Bronchial epithelial cell (primary cell): Measurements from ENCODE around the gene CMC4. TPM values are rescaled to one million over a fixed set of nuclear protein-coding genes. Genes with fewer than 3 reads are reported as not detected.

Experiments
- DNase-seq: peaks from one replicate; pipeline ENCODE4 v3.0.0-alpha.2; 2010; ENCODE audit warnings: low read depth
- FAIRE-seq: peaks from 2 replicates; lab custom pipeline; 2011; peaks lifted over from hg19 to GRCh38; lab: Jason Lieb, UNC
- H3K27me3 ChIP-seq: 2 replicates; pipeline ENCODE4 v1.5.1; 2011; ENCODE audit warnings: low read length; ENCODE audit not compliant: control insufficient read depth, insufficient read depth
- H3K36me3 ChIP-seq: 2 replicates; pipeline ENCODE4 v1.5.1; 2011; ENCODE audit warnings: low read length; ENCODE audit not compliant: control insufficient read depth, insufficient read depth
- H3K4me3 ChIP-seq: 2 replicates; pipeline ENCODE4 v1.5.1; 2011; ENCODE audit warnings: mild to moderate bottlenecking, low read depth, low read length, control low read depth
- total RNA-seq: library from RNA; depleted of rRNA; stranded (reverse); fragments of >200 nt; gene quantifications from 2 replicates; pipeline ENCODE4 v1.2.1, GENCODE V29; 2014
- TF ChIP-seq, protein P1 (sequence below): IDR thresholded peaks from 2 replicates; pipeline ENCODE4 v1.5.1; 2011; ENCODE audit warnings: mild to moderate bottlenecking, moderate library complexity, low read length, control low read depth, inconsistent platforms; ENCODE audit not compliant: insufficient read depth, severe bottlenecking

CMC4 gene
- total RNA-seq, 1 donor from 2014 or later: 16.1 TPM

DNA sequence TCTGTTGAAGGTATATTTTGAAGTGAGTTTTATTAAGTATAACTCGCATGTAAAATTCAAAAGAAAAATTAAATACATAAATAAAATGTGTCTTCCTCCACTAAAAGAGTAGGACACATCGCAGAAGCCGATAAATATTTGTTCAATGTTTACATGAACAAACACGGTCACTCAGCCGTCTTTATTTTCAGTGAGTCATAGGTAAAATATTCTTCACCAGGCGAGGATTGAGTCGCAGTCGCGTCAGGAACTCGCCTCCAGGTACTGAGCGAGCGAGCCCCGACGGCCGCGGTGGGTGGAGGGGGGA lies 44.6 kb downstream of the CMC4 start:
- TF ChIP-seq, protein P1, sequence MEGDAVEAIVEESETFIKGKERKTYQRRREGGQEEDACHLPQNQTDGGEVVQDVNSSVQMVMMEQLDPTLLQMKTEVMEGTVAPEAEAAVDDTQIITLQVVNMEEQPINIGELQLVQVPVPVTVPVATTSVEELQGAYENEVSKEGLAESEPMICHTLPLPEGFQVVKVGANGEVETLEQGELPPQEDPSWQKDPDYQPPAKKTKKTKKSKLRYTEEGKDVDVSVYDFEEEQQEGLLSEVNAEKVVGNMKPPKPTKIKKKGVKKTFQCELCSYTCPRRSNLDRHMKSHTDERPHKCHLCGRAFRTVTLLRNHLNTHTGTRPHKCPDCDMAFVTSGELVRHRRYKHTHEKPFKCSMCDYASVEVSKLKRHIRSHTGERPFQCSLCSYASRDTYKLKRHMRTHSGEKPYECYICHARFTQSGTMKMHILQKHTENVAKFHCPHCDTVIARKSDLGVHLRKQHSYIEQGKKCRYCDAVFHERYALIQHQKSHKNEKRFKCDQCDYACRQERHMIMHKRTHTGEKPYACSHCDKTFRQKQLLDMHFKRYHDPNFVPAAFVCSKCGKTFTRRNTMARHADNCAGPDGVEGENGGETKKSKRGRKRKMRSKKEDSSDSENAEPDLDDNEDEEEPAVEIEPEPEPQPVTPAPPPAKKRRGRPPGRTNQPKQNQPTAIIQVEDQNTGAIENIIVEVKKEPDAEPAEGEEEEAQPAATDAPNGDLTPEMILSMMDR: no peak
- FAIRE-seq (no peak), DNase-seq (no peak)
- Histone ChIP-seq H3K27me3 (no peaks in the 10 kb centered on the region), H3K4me3 (peak overlapping the region; percentile 47), H3K36me3 (no peaks in the 10 kb centered on the region)

DNA sequence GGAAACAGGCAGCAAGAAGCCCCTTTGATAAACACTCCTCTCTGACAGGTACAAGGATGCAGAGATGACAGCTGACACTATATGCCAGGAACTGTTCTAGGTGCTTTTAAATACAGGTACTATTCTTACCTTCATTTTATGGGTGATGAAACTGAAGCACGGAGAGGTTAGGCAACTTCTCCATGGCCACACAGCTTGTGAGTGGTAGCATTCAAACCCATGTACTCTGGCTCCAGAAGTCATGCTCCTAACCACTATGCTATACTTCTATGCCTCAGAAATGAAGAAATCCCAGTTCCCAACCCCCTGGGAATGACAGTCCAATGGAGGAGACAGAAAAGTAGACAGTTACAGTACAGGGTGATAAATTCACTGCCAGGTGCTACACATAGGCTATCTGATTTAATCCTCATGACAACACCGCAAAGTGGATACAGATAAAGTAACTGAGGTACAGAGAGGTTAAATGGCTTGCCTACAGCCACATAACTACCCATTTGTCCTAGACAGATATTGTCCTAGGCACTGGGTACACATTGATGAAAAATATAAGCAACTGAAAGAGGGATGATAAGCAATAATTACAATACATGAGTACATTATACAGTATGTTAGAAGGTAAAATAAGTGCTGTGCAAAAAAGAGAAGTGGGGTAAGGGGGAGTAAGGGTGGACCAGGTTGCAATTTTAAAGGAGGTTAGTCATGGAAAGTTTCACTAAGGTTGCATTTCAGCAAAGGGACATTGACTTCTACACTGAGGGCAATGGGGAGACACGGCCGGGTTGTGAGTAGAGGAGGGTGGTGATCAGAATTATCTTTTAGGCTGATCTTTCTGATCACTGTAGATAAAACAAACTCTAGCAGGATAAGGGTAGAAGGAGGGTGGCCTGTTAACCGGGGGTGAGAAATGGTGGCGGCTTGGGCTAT lies 46.8 kb downstream of the CMC4 start:
- Histone ChIP-seq H3K27me3 (no peaks in the 10 kb centered on the region), H3K4me3 (no peak overlapping the region), H3K36me3 (no peaks in the 10 kb centered on the region)
- FAIRE-seq: no peak
- TF ChIP-seq, protein P1: no peak
- no peak for DNase-seq

DNA sequence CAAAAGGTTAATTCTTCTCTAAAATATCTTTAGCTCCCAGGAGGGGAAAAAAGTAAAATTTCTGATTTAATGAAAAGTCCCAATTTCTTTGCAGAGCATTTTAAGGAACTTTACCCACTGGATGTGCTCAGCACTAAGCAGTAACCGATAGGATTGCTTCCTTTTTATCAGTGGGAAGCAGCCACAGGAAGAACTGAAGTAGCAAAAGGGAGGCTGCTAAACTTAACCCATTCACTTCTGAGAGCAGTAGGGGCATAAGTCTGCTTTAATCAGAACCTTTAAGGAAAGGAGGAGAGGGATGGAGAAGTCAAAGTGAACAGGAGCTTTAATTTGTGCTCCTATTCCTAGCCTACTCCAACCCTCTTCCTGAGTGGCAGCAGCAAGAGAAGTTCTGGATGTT lies 48.4 kb downstream of the CMC4 start, which contains the start of gene F8:
Gene F8 (minus strand): TSS at position 139 of the 400 bp plus-strand sequence. CDS start 171 bp downstream, outside the sequence.
- H3K27me3 ChIP-seq: no peaks in the 10 kb centered on the region
- FAIRE-seq: no peak
- H3K36me3 ChIP-seq: no peaks in the 10 kb centered on the region
- TF ChIP-seq, protein P1: no peak
- no peak for DNase-seq
- H3K4me3 ChIP-seq: no peak within 1 kb of the TSS

DNA sequence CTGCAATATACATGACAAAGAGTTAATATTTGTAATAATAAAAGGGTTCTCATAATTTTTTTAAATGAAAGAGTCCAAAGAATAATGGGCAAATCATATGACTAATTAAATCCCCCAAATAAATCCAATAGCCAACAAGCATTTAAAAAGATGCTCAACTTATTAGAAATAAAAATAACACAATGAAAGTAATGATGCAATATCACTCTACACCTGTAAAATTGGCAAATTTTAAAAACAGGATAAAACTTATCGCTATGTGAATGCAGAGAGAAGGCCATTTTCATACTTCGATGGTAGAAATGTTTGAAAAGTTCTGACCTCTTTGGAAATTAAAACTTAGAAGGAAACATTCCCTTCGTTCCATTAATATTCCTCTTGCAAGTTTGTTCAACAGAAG lies 50.3 kb downstream of the CMC4 start:
- H3K27me3 ChIP-seq: no peaks in the 10 kb centered on the region
- no peak for FAIRE-seq

More for the DNA sequence above, 50.3 kb downstream of the CMC4 start:
- TF ChIP-seq, protein P1: no peak
- DNase-seq: no peak
- H3K4me3 ChIP-seq: no peak overlapping the region
- no peaks in the 10 kb centered on the region for H3K36me3 ChIP-seq

Other genes with a start within 250 kb of the CMC4 start
- gene SMIM9, start 236.5 kb downstream of the CMC4 start, total RNA-seq: not detected in 2 replicates
- gene F8A1, start 184.8 kb downstream of the CMC4 start, total RNA-seq: 0.64 and 0.79 TPM in 2 replicates
- gene F8, start 48.4 kb downstream of the CMC4 start, total RNA-seq: 0.26 and 0.64 TPM in 2 replicates
- gene FUNDC2, start 44.3 kb downstream of the CMC4 start, total RNA-seq: 36.1 and 50.8 TPM in 2 replicates
- 1.8 and 29.3 TPM in 2 replicates for gene MTCP1, start within 50 bp of the CMC4 start, total RNA-seq
- gene BRCC3, start 372 bp upstream of the CMC4 start, total RNA-seq: 9.3 and 10.0 TPM in 2 replicates
- gene VBP1, start 145.3 kb upstream of the CMC4 start, total RNA-seq: 69.0 and 80.4 TPM in 2 replicates
- 0.26 and 2.6 TPM in 2 replicates for gene RAB39B, start 193.4 kb upstream of the CMC4 start, total RNA-seq